GM20000 (cell line): ENCODE data around the gene NEUROD1.
"Not testable (repeated sequence)": the region's sequence is repeated elsewhere in the genome, so short reads cannot be mapped to it uniquely, and the experiment has no call there.

Experiments used
- DNase-seq: peaks from one replicate; pipeline ENCODE4 v3.0.0; 2012; ENCODE audit warnings: low spot score
- TF ChIP-seq, protein P1 (sequence below): IDR thresholded peaks from 2 replicates; pipeline ENCODE4 v1.5.1; 2012; ENCODE audit warnings: mild to moderate bottlenecking, control low read depth; ENCODE audit errors: extremely low read depth, missing control alignments

Gene NEUROD1

DNA sequence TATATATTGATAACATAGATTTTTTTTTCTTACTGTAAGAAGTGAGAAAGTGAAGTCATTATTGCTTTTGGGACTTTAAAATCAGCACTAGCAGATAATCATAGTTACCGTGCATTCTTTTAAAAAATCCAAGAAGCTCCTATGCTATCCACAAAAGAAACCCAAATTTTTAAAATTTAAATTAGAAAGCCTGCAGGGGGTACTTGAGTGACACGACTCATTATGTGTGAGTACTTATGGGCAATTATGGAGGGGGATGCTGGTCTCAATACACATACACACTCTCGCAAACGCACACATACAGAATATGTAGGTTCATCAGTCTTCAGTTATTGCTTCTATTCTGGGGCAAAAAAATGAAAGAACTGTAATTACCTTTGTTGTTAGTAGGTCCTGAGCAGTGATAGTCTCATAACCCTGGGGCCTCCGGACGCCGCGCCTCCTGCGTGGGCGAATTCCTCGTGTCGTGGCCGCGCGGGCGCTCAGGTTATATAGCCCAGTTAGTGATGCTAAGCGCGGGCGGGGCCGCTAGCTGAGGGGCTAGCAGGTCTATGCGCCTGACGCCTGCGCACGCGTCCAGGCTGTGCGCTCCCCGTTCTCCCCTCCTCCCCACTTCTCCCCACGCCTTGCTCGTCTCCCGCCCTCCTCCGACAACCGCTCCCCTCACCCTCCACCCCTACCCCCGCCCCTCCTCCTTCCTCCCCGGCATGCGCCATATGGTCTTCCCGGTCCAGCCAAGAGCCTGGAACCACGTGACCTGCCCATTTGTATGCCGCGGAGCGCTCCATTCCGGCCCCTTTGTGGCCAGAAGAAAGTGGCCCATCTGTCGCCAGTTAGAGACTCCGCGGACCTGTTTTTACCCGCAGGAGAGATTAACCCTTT lies at the start of gene NEUROD1:
Gene NEUROD1 (minus strand): TSS at position 463 of the 882 bp plus-strand sequence. CDS start 1,657 bp downstream, outside the sequence.
- TF ChIP-seq, protein P1, sequence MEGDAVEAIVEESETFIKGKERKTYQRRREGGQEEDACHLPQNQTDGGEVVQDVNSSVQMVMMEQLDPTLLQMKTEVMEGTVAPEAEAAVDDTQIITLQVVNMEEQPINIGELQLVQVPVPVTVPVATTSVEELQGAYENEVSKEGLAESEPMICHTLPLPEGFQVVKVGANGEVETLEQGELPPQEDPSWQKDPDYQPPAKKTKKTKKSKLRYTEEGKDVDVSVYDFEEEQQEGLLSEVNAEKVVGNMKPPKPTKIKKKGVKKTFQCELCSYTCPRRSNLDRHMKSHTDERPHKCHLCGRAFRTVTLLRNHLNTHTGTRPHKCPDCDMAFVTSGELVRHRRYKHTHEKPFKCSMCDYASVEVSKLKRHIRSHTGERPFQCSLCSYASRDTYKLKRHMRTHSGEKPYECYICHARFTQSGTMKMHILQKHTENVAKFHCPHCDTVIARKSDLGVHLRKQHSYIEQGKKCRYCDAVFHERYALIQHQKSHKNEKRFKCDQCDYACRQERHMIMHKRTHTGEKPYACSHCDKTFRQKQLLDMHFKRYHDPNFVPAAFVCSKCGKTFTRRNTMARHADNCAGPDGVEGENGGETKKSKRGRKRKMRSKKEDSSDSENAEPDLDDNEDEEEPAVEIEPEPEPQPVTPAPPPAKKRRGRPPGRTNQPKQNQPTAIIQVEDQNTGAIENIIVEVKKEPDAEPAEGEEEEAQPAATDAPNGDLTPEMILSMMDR: no peak
- no peak for DNase-seq

DNA sequence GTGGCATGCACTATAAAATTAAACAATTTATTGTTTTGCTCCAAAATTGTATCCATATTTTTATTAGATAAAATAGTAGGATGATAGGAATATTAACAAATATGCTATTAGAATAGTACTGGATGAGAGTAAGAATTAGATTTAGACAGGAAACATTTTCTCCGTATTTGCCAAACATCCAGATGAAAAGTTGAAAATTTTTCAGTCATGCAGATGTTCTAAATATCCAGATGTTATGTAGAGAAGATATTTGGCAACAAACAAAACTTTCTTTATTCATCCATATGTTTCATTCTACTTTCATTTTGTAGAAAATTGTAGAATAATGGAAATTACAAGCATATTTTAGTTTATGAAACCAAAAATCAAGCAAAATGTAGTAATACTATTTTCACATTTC lies 45.2 kb upstream of the NEUROD1 start:
- TF ChIP-seq, protein P1: no peak
- DNase-seq: no peak

DNA sequence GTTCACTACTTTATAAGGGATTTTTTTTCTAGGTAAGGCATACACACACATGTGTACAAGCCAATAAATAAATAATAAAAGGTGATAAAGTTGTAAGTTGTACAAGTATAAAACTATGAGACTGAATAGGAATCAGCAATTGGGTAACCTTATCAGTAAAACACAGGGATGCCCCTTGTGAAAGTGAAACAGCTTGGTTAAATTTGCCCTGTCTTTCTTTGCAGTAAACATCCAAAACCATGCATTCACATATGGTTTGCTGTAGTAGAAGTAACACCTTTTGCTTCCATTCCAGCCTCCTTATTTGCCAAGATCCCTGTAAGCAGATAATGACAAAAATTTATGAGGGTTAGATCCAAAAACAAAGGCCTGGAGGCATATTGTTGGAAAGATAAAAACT lies 44.3 kb upstream of the NEUROD1 start:
- no peak for DNase-seq

DNA sequence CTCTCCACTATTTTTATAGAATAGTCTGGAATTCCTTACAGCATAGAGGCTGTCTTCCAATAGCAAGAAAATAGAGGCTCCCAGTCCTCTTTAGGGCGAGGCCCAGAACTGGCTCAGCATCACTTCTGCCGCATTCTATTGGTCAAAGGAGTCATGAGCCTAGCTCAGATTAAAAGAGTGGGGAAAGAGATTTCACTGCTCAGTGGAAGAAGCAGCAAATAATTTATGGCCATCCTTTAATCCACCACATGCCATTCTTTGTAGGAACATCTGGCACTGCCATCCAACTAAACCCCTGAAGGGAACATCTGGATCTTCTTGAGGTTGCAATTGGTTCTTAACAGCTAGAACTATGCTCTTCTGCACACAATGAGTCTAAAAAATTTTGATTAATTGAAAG lies 43.4 kb upstream of the NEUROD1 start:
- no peak for DNase-seq
- TF ChIP-seq, protein P1: no peak

More for the DNA sequence above, 44.3 kb upstream of the NEUROD1 start:
- TF ChIP-seq, protein P1: no peak

DNA sequence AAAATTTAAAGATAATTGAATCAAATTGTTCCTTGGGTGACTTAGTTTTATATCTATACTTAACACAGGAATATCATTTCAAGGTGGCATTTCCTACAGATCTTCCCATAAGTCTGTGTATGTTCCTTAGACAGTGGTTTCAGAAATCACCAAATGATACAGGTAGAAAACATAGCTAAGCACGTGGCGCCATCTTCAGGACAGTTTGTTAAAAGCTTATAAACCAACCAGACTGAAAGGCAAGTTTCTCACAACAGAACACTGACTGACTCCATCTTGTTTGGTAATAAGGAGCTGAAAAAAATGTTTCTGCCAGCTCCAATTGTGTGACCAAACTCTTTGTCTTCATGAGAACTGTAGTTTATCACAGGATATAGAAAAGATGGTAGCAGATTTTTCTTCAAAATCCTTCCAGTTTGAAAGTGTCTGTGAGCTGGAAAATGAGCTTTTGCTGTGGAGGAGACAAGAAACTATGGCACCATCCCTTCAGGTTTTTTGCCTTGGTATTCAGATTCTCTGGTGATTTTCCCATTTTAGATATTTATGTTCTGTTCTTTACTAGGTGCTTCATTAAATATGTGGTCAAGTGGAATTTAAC lies 34.8 kb upstream of the NEUROD1 start:
- TF ChIP-seq, protein P1: peak; percentile 40
- DNase-seq: peak; percentile 57

DNA sequence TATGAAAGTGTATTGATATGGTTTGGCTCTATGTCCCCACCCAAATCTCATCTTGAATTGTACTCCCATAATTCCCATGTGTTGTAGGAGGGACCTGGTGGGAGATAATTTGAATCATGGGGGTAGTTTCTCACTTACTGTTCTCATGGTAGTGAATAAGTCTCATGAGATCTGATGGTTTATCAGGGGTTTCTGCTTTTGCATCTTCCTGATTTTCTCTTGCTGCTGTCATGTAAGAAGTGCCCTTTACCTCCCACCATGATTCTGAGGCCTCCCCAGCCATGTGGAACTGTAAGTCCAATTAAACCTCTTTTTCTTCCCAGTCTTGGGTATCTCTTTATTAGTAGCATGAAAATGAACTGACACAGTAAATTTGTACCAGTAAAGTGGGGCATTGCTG lies 30.7 kb upstream of the NEUROD1 start:
- not testable (repeated sequence) for DNase-seq

DNA sequence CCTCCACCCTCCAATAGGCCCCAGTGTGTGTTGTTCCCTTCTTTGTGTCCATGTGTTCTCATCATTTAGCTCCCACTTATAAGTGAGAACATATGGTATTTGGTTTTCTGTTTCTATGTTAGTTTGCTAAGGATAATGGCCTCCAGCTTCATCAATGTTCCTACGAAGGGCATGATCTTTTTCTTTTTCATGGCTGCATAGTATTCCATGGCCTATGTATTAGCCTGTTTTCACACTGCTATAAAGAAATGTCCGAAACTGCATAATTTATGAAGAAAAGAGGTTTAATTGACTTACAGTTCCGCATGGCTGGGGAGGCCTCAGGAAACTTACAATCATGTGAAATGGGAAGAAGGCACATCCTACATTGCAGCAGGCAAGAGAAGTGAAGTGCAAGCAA lies 22.2 kb upstream of the NEUROD1 start:
- DNase-seq: not testable (repeated sequence)

DNA sequence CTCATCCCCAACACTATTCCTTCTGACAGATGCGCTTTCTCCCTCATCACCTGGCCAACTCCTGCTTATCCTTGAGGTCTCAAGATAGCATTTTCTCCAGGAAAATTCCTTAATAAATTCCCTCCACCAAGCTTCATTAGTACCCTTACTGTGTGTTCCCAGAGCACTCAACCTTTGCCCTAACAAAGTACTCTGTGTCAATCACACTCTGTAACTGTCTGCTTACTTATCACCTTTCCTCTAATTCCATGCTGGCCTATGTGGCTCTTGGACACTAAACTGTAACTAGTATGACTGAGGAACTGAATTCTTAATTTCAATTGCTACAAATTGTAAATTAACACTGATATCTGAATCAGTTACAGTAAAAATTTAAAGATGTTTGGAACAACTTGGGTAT lies 17.9 kb upstream of the NEUROD1 start:
- TF ChIP-seq, protein P1: no peak
- no peak for DNase-seq
